GM18505 (cell line): ENCODE results near the gene TULP4.
A peak's percentile ranks its signal among the peaks of the same experiment; 100 is the strongest.
"Not testable (repeated sequence)": the region's sequence is repeated elsewhere in the genome, so short reads cannot be mapped to it uniquely, and the experiment has no call there.

ENCODE experiments used
- ATAC-seq: cut with Tn5 transposase; IDR thresholded peaks from one replicate; pipeline ENCODE4 v1.9.1; 2021; ENCODE audit not compliant: unreplicated experiment
- POLR2A ChIP-seq: IDR thresholded peaks from 4 replicates; pipeline ENCODE4 v1.6.1; 2011; ENCODE audit warnings: borderline replicate concordance; ENCODE audit not compliant: insufficient read depth, insufficient read length; ENCODE audit errors: extremely low read depth

TULP4 gene

DNA sequence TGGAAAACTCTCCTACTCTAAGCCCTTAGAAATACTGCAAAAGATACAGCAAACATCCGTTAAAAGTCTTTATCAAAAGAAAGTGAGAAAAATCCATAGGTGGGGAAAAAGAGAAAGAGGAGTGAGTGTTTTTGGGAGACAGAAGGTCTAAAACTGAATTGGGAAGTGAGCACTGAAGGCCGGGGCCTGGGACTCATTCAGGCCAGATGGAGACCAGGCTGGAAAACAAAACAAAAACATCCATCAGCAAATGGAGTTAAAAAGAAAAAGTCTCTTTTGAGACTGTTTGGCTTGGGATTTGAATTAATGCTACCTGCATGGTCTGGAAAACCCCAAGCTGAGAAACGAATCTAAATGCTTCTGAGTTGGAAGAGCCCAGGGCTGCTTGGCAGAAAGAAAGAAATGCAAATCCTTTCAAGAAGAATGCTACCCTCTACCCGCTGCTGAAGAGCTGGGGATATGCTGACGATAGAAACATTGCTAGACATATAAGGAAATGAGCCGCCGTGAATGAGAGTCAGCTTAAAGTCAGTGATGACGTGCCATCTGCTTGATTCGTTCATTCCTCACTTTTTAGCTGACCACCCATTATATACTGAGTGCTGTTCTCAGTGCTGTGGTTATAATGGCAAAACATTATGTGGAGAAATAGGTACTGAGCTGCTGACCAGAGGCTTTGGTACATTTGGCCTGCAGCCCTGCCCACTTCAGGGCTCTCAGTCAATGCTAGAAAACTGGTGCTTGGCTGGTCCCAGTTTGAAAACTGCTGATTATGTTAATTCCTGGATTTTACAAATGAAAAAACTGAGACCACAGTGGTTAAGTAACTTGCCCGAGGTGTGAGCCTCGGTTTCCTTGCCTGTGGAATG lies 28.0 kb upstream of the TULP4 start:
- TF ChIP-seq POLR2A, result no peak
- no peak for ATAC-seq

DNA sequence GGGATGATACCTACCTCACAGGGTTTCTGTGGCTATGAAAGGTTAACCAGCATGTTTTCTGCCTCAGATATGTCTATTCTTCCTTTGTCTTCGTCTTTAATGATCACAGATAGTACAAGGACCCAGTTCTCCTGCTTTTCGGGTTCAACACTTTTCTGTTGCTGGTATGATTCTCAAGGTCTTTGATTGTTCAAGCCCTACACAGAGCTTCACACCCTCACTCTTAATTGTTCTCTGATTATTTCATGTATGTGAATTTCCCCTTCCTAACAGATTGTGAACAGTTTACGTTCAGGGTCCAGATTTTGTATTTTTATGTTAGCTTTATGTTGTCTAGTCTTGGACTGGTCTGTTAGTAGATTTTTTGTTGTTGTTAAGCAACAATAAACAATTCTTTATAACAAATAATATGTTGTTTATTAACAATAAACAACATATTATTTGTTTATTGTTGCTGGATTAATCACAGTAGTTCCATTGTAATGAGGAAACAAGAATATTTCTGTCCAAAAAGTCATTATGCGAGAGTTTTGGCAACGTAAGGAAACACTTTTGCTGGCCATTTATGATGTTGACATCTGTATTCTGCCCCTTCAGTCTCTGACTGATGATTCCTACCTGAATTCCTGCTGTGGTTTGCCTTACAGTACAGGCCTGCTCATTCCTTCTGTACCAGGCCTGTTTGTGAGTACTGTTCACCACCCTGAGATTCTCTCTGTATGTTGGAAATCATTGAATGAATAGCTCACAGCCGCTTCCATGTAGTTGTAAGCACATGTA lies 27.2 kb upstream of the TULP4 start:
- TF ChIP-seq POLR2A, result no peak
- no peak for ATAC-seq

DNA sequence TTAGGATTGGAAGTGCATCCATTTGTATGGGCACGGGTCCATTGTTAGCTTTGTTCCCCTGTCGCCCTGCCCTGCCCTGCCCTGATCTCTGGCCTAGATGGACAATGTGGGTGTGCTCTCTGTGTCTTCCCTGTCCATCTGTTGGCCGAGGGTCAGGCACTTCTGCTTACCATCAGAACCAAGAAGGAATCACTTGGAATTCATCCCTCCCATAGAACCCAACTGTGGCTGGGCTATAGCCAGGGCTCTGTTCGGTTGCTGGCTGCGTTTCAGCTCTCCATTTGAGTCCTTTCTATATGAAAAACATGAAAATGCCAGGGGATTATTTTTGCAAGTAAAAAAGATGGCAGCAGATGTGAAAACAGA lies 26.6 kb upstream of the TULP4 start:
- no peak for ATAC-seq
- TF ChIP-seq POLR2A, result no peak

DNA sequence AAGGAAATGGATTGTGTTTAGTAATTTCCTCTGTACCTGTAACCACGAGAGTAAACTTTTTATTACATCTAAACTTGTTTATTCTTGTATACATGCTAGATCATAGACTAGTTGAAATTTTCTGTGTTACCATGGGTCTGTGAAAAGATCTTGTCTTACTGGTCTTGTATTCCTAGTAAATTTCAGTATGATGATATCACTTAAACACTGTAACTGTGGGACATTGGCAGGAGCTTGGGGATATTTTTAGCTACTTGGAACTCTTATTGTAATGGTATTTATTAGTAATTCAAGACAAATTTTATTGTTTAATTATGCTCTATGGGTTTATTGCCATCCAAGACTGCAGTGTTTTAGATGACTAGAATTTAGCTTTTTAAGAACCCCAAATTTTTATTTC lies 25.9 kb upstream of the TULP4 start:
- no peak for ATAC-seq

DNA sequence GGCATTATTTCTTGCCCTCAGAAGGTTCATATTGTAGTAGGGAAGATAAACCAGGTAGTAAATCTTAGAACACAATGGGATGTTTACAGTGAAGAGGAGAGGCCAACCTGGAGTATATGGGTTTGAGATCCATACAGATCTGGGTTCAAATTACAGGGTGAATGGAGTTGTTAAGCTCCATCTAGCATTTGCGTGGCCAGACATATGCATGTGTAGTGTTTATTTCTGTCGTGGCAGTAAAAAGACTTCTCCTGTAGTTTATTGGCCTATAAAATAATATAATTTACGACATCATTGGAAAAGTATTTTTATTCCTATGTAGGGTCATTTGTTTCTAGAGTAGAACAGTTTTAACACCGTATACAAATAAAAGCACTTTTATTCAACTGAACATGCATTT lies 25.2 kb upstream of the TULP4 start:
- TF ChIP-seq POLR2A, result no peak
- ATAC-seq, result no peak

More for the DNA sequence above, 25.9 kb upstream of the TULP4 start:
- no peak for TF ChIP-seq POLR2A

DNA sequence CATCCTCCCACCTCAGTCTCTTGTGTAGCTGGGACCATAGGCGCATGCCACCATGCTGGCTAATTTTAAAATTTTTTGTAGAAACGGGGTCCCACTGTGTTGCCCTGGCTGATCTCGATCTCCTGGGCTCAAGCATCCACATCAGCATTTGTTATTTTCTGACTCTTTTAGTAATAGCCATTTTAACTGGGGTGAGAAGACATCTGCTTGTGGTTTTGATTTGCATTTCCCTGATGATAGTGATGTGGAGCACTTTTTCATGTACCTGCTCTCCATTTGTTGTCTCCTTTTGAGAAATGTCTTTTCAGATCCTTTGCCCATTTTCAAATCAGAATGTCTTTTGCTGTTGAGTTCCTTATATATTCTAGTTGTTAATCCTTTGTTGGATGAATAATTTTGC lies 22.2 kb upstream of the TULP4 start:
- ATAC-seq, result peak; percentile 58
- TF ChIP-seq POLR2A, result no peak

DNA sequence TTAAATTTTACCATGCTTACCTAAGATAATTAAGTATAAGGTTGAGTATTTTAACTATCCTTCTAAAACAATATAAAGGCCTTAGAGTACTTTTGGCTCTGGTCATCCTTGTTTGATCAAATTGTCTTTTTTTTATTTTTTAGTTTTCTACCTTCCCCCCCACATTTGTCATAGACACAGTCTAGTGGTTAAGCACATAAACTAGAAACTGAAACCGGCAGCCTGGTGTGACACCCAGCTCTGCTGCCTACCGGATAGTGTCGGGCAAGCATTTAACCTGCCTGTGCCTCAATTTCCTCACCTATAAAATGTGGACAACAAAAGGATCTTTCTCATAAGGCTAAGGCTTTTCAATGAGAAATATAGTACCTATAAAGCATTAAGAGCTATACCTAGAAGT lies 21.6 kb upstream of the TULP4 start:
- ATAC-seq, result peak; percentile 81
- TF ChIP-seq POLR2A, result no peak

DNA sequence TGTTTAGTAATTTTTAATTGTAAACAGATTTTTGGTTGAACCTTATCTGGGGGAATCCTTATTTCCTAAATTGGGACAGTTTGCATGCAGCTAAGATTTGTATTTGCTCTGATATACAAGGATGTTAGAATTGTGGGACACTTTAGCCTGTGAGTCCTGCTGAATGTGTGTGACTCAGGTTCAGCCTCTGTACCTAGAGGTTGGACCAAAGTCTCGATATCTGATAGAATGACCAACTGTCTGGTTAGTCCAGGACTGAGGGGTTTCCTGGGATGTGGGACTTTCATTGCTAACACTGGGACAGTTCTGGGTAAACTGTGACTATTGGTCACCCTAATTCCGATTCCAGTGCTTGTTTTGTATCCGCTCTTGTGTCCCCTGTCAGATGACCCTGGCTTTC lies 20.2 kb upstream of the TULP4 start:
- no peak for ATAC-seq
- no peak for TF ChIP-seq POLR2A

DNA sequence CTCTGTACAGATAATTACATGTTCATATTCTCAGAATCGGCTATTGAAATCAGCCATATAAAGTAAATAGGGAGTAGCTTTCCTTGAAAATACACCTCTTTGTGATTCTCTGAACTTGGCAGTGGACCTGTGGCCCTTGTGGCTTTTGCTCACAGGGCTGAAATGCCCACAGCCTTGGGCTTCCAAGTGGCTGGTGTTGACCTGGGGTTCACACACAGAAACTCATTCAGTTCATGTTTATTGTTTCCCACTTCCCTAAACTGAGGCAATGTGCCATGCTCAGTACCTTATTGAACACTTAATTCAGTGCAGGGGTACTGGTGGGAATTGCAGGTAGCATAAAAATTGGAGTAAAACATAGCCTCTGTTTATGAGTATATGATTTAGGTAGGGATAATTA lies 19.1 kb upstream of the TULP4 start:
- no peak for TF ChIP-seq POLR2A
- ATAC-seq, result no peak

DNA sequence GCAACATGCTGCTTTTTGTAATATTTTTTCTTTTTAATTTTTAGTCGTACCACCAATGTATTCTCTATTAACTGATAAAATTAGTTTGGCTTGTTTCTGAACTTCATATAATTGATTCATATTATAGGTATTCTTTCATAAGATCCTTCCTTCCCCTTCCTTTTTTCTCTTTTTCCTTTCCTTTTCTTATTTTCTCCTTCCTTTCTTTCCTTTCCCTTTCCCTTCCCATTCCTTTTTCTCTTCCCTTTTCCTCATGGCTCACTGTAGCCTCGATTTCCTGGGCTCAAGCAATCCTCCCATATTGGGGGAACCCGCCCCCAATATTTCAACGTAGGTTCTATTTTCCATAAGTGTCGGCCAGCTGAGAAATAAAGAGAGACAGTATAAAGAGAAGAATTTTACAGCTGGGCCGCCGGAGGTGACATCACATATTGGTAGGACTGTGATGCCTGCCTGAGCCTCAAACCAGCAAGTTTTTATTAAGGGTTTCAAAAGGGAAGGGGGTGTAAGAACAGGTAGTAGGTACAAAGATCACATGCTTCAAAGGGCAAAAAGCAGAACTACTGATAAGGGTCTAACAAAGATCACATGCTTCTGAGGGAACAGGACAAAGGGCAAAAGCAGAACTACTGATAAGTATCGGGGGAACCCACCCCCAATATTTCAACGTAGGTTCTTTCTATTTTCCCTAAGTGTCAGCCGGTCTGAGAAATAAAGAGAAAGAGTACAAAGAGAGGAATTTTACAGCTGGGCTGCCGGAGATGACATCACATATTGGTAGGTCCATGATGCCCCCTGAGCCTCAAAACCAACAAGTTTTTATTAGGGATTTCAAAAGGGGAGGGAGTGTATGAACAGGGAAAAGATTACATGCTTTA lies 16.1 kb upstream of the TULP4 start:
- not testable (repeated sequence) for ATAC-seq

DNA sequence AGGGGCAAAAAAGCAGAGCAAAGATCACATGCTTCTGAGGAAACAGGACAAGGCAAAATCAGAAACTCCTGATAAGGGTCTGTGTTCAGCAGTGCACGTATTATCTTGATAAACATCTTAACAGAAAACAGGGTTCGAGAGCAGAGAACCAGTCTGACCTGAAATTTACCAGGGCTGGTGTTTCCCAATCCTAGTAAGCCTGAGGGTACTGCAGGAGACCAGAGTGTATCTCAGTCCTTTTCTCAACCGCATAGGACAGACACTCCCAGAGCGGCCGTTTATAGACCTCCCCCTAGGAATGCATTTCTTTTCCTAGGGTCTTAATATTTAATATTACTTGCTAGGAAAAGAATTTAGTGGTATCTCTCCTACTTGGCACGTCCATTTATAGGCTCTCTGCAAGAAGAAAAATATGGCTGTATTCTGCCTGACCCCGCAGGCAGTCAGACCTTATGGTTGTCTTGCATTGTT lies 15.4 kb upstream of the TULP4 start:
- ATAC-seq, result not testable (repeated sequence)

DNA sequence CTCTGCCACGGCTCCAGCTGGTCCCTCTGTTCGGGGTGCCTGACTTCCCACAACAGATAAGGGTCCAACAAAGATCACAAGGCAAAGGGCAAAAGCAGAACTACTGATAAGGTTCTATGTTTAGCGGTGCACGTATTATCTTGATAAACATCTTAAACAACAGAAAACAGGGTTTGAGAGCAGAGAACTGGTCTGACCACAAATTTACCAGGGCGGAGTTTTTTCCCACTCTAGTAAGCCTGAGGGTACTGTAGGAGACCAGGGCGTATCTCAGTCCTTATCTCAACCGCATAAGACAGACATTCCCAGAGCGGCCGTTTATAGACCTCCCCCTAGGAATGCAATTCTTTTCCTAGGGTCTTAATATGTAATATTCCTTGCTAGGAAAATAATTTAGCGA lies 14.6 kb upstream of the TULP4 start:
- ATAC-seq, result not testable (repeated sequence)

DNA sequence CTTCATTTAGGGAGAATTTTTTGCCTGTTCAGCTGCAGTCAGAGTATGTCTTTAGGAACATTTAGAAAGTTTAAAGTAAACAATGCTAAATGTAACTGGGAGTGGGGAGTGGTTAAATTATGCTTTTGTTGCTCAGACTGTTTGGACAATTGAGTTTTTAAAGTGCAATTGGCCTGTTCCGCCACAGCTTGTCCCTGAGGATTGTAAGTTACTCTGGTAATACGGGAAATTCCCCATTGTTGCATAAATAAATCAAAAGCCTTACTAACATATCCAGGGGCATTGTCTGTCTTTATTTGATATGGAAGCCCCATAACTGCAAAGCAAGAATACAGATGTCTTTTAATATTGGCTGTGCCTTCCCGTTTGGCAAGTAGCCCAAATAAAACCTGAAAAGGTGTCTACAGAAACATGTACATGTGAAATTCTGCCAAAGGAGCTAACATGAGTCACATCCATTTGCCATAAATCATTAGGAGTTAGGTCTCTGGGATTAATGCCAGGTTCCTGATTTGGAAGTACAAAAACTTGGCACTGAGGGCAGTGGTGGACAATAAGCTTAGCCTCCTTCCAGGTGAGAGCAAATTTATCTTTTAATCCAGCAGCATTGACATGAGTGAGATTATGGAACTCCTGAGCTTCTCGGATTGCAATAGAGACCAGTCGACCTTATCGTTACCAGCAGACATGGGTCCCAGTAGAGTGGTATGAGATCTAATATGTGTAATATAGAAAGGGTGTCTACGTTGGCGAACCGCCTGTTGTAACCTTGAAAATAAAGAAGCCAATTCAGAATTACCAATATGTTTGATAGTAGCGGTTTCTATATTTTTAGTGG lies 11.7 kb upstream of the TULP4 start:
- not testable (repeated sequence) for ATAC-seq

DNA sequence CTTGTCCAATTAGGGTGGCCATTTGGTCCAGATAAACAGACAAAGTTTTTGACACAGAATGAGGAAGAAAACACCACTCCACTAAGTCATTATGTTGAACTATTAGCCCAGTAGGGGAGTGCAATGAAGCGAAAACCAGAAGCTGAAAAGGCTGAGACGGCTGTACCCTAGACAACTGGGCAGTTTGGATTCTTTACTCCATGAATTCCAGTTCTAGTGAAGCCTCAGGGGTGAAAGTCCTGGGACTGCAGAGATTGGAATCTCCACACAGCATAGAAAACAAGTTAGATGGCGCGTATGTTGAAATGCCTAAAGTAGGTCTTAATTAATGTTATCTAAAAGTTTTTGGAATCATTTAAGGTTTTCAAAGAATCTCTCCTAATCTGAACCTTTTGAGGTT lies 10.7 kb upstream of the TULP4 start:
- not testable (repeated sequence) for ATAC-seq

DNA sequence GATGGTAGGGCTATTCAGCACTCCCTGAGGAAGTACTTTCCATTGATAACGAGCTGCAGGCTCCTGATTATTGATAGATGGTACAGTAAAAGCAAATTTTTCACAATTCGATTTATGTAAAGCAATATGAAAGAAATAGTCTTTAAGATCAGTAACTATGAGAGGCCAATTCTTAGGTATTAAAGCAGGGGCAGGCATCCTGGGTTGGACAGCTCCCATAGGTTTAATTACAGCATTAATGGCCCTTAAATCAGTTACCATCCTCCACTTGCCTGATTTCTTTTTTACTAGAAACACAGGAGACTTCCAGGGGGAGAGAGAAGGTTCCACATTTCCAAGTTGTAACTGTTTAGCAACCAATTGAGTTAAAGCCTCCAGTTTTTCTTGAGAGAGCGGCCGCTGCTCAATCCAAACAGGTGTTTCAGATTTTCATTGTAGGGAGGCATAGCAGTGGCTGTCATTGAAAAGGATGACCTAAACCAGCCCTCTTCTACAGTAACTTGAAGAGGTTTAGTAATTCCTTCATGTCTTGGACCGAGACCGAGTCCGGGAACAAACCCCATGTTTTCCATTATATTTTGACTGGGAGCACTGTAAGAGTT lies 10.0 kb upstream of the TULP4 start:
- not testable (repeated sequence) for ATAC-seq
